Esophagus squamous epithelium (tissue), 5 donors: ENCODE data around the gene PRRT1. TPM values are rescaled to one million over a fixed set of nuclear protein-coding genes. Genes with fewer than 3 reads are reported as not detected.

Source experiments
- DNase-seq: peaks from one replicate; lab custom pipeline; 2025; lab: John Stamatoyannopoulos, UW
- H3K27ac ChIP-seq, 4 donors: fragments of 200-600 bp; sonication (generic); one replicate each; pipeline ENCODE4 v1.5.1; 2016 to 2019; ENCODE audit warnings: mild to moderate bottlenecking in 1 of 4
- H3K27me3 ChIP-seq, 4 donors: fragments of 200-600 bp; sonication (generic); 1 replicate in 3 of 4; 2 replicates in 1 of 4; pipeline versions ENCODE4 v1.5.1 to v1.6.0; 2017 to 2021; ENCODE audit warnings: antibody characterized with exemption in 1 of 4
- H3K36me3 ChIP-seq, 3 donors: fragments of 200-600 bp; sonication (generic); one replicate each; pipeline ENCODE4 v1.5.1; 2016 to 2019
- H3K4me1 ChIP-seq, 3 donors: fragments of 200-600 bp; sonication (generic); one replicate each; pipeline ENCODE4 v1.5.1; 2017 to 2019
- H3K4me3 ChIP-seq, 4 donors: fragments of 200-600 bp; sonication (generic); 1 replicate in 3 of 4; 2 replicates in 1 of 4; pipeline ENCODE4 v1.5.1; 2016 to 2019; ENCODE audit warnings: mild to moderate bottlenecking in 2 of 4, moderate library complexity in 1 of 4
- H3K9me3 ChIP-seq, 3 donors: fragments of 200-600 bp; sonication (generic); one replicate each; pipeline ENCODE4 v1.5.1; 2016 to 2019
- POLR2A ChIP-seq, 4 donors: fragments of 450-650 bp; IDR thresholded peaks; one replicate each; pipeline ENCODE4 v1.6.1; 2017; ENCODE audit warnings: antibody characterized with exemption in 4 of 4, mild to moderate bottlenecking in 4 of 4, moderate library complexity in 3 of 4
- WGBS, 2 donors: methylation state at CpG; one replicate each; pipeline ENCODE4 v1.1.5; 2018; 5-methylcytosine and 5-hydroxymethylcytosine counted together
- intact Hi-C: fragments of 100-400 bp; cut with DNase I; formaldehyde crosslinking; loops from one replicate; pipeline ENCODE4 v1.15.0; 2022
- total RNA-seq, 4 donors: library from RNA; depleted of rRNA; stranded (reverse); fragments of >200 nt; gene quantifications; one replicate each; pipeline ENCODE4 v1.1.0, GENCODE V29; 2016
- TF ChIP-seq, protein P1 (sequence below), 6 experiments: fragments of 450-650 bp in 4 of 6; fragments of 200-600 bp in 2 of 6; sonication (generic) in 2 of 6; IDR thresholded peaks; one replicate each; pipeline ENCODE4 v1.5.1; 2016 to 2019; ENCODE audit warnings: antibody characterized with exemption in 6 of 6, mild to moderate bottlenecking in 4 of 6, moderate library complexity in 4 of 6
- donor health status: DM: yes; HTN: yes; CAD: no.

Gene PRRT1
- total RNA-seq, 4 donors from 2014 or later, result 0.35 to 0.87 (median 0.57) TPM; not detected in 1

DNA sequence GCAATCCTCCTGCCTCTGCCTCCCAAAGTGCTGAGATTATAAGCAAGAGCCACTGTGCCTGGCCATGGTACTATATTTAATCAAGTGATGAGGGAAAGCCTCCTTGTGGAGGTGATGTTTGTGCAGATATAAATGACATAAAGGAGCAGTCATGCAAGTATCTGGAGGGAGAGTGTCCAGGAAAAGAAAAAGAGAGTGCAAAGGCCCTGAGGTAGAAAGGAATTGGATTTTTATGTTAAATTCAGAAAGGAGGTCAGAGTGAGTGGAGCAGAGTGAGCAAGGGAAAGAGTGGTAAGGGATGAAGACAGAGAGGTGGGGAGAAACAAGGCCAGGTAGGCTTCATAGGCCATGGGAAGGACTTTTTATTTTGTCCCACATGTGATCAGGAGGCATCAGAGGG, 14.3 kb downstream of the PRRT1 start:
- no peaks in the 10 kb centered on the region for H3K27me3 ChIP-seq
- H3K4me3 ChIP-seq, result no peak overlapping the region
- no peak for DNase-seq
- H3K27ac ChIP-seq, result no peak overlapping the region
- intact Hi-C loops, result no loop called here
- no peaks in the 10 kb centered on the region for H3K36me3 ChIP-seq
- no peak for TF ChIP-seq POLR2A (IDR thresholded peaks at IDR 0.05)
- TF ChIP-seq, protein P1, sequence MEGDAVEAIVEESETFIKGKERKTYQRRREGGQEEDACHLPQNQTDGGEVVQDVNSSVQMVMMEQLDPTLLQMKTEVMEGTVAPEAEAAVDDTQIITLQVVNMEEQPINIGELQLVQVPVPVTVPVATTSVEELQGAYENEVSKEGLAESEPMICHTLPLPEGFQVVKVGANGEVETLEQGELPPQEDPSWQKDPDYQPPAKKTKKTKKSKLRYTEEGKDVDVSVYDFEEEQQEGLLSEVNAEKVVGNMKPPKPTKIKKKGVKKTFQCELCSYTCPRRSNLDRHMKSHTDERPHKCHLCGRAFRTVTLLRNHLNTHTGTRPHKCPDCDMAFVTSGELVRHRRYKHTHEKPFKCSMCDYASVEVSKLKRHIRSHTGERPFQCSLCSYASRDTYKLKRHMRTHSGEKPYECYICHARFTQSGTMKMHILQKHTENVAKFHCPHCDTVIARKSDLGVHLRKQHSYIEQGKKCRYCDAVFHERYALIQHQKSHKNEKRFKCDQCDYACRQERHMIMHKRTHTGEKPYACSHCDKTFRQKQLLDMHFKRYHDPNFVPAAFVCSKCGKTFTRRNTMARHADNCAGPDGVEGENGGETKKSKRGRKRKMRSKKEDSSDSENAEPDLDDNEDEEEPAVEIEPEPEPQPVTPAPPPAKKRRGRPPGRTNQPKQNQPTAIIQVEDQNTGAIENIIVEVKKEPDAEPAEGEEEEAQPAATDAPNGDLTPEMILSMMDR (IDR thresholded peaks at IDR 0.05), result no peak
- peaks cover 0 to 7% (median 2%) of the 10 kb centered on the region in 3 donors for H3K4me1 ChIP-seq
- H3K9me3 ChIP-seq, result no peaks in the 10 kb centered on the region

DNA sequence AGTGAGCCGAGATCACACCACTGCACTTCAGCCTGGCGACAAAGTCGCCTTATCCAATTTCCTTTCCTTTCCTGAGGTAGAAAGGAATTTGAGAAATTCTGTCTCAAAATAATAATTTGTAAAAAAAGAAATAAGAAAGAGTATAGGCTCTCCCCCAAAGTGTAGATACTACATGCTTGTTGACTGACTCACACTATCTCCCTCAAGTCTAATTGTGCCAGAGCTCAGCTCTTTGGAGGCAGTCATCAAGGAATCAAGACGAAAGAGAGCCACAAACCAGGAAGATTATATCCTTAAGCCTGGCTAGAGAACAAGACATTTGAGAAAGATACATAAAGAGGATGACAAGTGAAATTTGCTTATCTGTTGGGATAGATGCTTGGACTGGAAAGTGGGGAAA, 18.0 kb downstream of the PRRT1 start:
- H3K27me3 ChIP-seq, result no peaks in the 10 kb centered on the region
- no peak overlapping the region for H3K4me3 ChIP-seq
- no peak for DNase-seq
- H3K9me3 ChIP-seq, result no peaks in the 10 kb centered on the region
- intact Hi-C loops, result no loop called here
- no peak overlapping the region for H3K27ac ChIP-seq
- peaks cover 12 to 37% (median 15%) of the 10 kb centered on the region in 3 donors for H3K4me1 ChIP-seq
- WGBS, 2 donors, result 74 to 77% methylated on average over 4 of the region's 4 CpGs
- no peak for TF ChIP-seq POLR2A (IDR thresholded peaks at IDR 0.05)
- TF ChIP-seq, protein P1 (IDR thresholded peaks at IDR 0.05), result no peak
- H3K36me3 ChIP-seq, result no peaks in the 10 kb centered on the region

DNA sequence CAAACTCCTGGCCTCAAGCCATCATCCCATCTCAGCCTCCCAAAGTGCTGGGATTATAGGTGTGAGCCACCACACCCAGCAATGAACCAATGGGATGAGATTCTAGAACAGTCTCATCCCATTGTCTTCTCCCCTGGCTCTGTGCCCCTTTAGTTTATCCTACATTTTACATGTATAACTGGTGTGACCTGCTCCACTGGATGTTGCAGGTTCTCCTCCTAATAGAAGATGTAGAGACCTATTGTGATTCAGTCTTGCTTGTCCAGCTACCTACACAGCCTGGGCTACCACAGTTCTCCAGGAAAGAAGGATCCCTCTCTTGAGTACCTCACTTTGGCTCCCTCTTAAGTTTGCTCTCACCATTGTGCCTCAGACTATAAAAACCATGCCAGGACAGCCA, 19.6 kb downstream of the PRRT1 start:
- Histone ChIP-seq H3K9me3 (no peaks in the 10 kb centered on the region), H3K36me3 (no peaks in the 10 kb centered on the region), H3K4me3 (no peak overlapping the region), H3K4me1 (peaks cover 21 to 48% (median 26%) of the 10 kb centered on the region in 3 donors), H3K27ac (peak overlapping the region in 3 of 4 donors; percentile 66 to 98 (median 96)), H3K27me3 (no peaks in the 10 kb centered on the region)
- intact Hi-C loops, result no loop called here
- TF ChIP-seq POLR2A (IDR thresholded peaks at IDR 0.05), result no peak
- TF ChIP-seq, protein P1 (IDR thresholded peaks at IDR 0.05), result no peak
- DNase-seq, result no peak

DNA sequence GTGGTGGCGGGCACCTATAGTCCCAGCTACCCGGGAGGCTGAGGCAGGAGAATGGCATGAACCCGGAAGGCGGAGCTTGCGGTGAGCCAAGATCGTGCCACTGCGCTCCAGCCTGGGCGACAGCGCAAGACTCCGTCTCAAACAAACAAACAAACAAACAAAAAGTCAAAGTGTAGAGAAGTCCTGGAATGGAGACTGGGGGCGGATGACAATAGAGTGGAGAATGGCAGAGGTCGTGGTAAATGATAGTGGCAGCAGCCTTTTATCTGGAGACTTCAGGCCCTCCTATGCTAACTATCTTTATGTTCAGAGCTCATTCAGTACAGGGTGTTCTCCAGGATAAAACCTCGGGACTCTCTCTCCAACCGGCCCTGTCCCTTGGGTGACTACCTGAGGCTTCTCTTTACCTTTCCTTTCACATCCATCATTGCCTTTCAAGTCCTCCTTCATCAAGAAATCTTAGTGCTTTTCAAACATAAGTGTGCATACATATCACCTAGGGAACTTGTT, 20.2 kb downstream of the PRRT1 start:
- no peak overlapping the region for H3K4me3 ChIP-seq
- H3K27me3 ChIP-seq, result no peaks in the 10 kb centered on the region
- no peak for TF ChIP-seq POLR2A (IDR thresholded peaks at IDR 0.05)
- TF ChIP-seq, protein P1 (IDR thresholded peaks at IDR 0.05), result no peak
- no peaks in the 10 kb centered on the region for H3K9me3 ChIP-seq
- H3K4me1 ChIP-seq, result peaks cover 27 to 54% (median 31%) of the 10 kb centered on the region in 3 donors
- H3K36me3 ChIP-seq, result peaks cover 0 to 4% (median 0%) of the 10 kb centered on the region in 3 donors
- 79 to 82% methylated on average over 9 to 13 of the region's 14 CpGs for WGBS, 2 donors
- DNase-seq, result no peak
- intact Hi-C loops, result no loop called here
- peak overlapping the region in 3 of 4 donors; percentile 45 to 98 (median 96) for H3K27ac ChIP-seq

DNA sequence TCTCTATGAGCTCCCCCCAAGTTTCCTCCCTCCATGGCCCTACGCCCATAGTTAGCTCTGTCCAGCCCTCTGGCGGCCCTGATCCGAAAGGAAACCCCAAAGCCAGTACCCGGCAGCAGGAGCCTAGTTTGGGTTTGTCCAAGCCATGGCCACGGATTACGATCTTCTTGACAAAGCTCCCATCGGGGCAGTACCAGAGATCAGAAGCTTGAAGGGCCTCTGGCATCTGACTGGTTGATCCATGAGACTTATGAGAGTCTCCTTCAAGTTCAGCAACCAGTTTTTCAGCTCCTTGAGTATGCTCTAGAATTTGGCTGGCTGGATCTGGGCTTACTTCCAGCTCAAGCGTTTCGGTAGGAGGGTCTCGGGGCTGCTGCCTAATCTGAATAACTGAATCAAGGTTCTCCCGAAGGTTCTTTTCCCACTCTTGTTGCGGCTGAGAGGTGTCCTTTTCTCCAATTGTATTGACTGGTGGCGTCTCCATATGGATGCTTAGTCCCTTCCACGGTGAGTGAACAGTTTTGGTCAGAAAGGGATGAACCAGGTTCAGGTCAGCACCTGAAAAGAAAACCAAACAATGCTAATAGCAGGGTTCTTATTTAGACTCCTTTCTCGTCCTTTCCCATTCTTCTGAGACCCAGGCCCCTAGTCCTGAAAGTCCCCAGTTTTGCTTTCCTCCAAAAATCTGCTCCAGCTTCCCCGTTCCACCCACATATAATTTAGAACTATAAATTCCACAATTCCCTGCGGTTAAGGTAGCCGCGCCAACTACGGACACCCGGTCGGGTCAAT, 22.2 kb downstream of the PRRT1 start:
- Histone ChIP-seq H3K9me3 (no peaks in the 10 kb centered on the region), H3K27ac (peak overlapping the region; percentile 85 to 98 (median 96)), H3K4me3 (peak overlapping the region; percentile 42 to 95 (median 75)), H3K27me3 (no peaks in the 10 kb centered on the region), H3K36me3 (peaks cover 0 to 24% (median 18%) of the 10 kb centered on the region in 3 donors), H3K4me1 (peaks cover 28 to 68% (median 31%) of the 10 kb centered on the region in 3 donors)
- 8 to 12% methylated on average over 14 to 16 of the region's 22 CpGs for WGBS, 2 donors
- intact Hi-C loops, result no loop called here
- TF ChIP-seq, protein P1 (IDR thresholded peaks at IDR 0.05), result no peak
- no peak for TF ChIP-seq POLR2A (IDR thresholded peaks at IDR 0.05)
- no peak for DNase-seq
